GM21360 (cell line): ENCODE data around the gene ERI3.

ENCODE experiments used
- ATAC-seq: cut with Tn5 transposase; IDR thresholded peaks from one replicate; pipeline ENCODE4 v1.9.1; 2021; ENCODE audit warnings: mild to moderate bottlenecking, moderate library complexity; ENCODE audit not compliant: unreplicated experiment

Gene ERI3

GRCh38 chr1:44289530-44289929 lies 65.5 kb downstream of the ERI3 start:
- ATAC-seq: no peak

DNA sequence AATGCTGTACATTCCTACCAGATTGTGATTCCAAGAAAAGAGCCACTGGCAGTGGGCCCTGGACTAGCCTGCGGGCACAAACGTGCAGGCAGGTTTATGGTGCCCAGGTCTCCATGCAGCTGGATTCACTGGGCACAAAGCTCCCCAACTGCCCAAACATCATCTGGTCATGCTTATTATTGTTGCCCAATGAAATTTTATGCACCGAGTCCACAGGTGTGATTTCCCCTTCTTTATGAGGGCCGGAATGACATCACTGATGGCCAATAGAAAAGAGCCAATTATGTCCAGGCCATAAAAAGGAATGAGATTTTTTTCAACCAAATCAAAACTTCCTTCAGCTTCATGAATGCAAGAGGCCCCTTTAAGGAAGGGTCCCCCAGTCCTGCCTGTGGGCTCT lies 66.2 kb downstream of the ERI3 start:
- ATAC-seq: no peak

GRCh38 chr1:44284184-44284583 lies 70.9 kb downstream of the ERI3 start:
- no peak for ATAC-seq

DNA sequence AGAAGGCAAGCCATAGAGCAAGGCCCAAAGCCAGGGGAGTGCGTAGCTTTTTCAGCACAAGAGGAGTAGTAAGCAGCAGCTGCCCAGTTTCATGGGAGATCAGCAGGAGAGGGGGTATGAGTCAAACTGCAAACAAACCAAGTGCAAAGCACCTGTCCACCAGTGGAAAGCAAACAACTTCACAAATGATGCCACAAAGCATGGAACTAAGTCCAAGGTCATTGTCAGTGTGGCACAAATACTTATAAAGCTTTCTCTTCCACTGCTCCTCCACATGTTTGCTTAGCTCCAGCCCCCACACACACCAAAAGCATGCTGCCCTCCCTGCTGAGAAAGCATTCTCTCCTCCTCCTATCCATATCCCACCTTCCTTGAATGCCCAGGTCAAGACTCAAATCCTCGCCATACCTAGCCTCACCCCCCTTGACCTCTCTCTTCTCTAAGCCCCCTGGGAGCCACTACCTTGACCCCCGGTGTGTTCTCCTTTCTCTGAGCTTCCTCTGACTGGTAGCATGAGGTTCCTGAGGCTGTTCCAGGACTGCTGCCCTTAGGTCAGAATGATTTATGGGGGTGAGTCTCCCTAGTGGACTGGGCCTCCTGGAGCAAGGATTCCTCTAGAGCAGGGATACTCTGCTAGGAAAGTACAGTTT lies 71.4 kb downstream of the ERI3 start:
- ATAC-seq: no peak

GRCh38 chr1:44282704-44283426 lies 72.2 kb downstream of the ERI3 start:
- no peak for ATAC-seq

DNA sequence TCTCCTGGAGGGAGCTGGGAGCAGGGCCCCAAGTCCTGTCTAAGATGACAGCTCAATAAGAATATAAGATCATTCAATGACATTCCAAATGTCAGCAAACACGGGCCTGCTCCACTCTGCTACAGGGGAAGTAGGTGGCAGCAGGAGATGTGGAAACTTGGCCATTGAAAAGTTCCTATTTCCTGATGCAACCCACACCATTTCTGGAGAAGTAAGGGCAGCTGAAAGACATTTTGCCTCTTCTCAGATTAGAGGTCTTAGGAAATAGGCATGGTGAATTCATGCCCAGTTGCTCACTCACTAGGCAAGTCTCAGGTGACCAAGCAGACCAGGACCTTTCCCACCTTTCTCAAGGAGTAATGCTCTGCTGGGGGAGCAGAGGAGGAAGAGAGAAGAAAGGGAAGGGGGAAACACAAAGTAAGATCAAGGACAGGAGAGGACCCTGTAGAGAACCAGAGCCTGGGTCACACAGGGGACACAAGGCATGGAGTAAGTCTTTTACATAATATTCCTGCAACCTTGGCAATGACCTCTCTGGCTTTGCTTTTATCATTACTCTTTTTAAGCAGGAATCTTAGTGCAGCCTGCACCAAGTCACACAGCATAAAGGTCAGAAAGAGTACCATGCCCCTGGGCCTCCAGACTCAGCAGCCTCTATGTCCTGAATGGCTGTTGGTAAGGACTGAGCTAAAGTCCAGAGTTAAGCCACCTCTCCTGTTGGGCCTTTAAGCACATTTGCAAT lies 72.9 kb downstream of the ERI3 start:
- no peak for ATAC-seq

- no peak for ATAC-seq
These were observed 78.2 kb downstream of the ERI3 start for GRCh38 chr1:44276901-44277300.

DNA sequence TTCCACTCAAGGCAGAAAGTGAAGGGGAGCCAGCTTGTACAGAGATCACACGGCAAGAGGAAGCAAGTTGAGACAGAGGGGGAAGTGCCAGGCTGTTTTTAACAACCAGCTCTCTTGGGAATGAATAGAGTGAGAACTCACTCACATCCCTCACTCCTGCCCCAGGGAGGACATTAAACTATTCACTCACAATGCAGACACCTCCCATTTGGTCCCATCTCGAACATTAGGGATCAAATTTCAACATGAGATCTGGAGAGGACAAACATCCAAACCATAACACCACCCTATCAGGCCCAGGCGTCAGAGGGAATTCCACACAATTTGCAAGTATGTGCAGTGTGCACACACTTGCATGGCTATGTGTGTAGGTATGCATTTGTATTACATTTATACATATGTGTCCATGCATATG lies 79.1 kb downstream of the ERI3 start:
- ATAC-seq: no peak

DNA sequence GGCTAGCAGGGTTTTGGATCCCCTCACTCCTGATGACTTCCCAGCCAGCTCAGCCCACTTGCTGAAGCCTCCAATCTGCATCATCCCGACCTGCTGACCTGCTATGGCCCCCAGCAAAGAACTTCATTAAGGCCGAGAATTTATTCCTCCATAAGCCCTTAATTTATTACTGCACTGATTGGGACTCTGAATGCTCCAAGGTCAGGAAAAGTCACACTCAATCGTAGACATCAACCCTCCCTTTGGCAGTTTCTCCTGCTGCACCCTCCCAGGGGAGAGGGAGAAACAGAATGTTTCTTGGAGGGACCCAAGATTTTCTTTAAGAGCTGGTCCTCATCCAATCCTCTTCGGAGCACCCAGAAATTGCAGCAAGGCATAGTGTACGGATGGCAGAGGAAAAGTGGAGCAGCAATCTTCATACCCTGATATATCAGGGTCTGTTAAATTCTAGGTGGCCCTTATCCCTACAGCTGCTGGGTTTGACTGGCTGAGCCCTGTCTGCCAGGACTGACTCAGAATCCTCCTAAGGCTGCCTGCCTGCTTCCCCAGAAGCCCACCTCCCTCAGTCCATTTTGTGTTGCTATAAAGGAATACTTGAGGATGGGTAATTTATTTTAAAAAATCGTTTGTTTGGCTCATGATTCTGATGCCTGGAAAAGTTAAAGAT lies 79.6 kb downstream of the ERI3 start:
- no peak for ATAC-seq

- no peak for ATAC-seq
These were observed 81.3 kb downstream of the ERI3 start for GRCh38 chr1:44273560-44274350.

DNA sequence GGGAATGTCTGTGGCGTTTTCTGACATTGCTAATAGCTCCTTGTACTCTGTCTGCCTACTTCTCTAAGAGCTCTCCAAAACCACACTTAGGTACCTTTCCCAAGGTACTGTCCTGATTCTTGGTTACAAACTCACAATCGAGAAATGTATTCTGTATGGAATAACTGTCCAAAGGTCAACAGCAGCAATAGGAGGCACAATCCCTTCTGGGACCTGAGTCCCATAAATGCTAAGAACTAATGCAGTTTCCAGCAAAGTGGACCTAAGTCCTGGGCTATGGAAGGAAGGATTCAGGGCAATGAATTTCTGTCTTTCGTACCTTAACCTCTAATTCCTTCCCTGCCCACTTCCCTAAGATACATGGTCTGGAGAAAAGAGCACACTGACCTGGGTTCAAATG lies 82.1 kb downstream of the ERI3 start:
- ATAC-seq: no peak

- ATAC-seq: no peak
These were observed 83.4 kb downstream of the ERI3 start for GRCh38 chr1:44271646-44272045.

- no peak for ATAC-seq
These were observed 84.1 kb downstream of the ERI3 start for GRCh38 chr1:44270686-44271628.

- ATAC-seq: no peak
These were observed 87.0 kb downstream of the ERI3 start for GRCh38 chr1:44268054-44268453.

DNA sequence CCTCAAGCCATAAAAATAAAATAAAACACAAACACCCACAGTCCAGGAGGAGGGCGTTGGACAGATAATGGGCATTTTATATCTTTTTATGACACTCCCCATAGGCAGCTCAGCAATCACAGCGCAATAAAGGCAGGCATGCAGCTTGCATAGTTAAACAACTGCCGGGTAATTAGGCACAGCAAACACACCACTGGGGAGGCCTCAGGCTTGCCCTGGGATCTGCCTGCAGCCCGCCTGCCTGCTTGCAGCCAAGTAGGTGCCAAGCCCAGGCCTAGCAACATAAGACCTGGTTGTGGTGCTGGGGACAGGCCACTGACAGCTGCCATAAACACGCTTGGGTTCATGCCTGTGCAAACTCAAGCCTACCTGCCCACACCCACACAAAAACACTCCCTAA lies 87.6 kb downstream of the ERI3 start:
- no peak for ATAC-seq

- no peak for ATAC-seq
These were observed 88.4 kb downstream of the ERI3 start for GRCh38 chr1:44266400-44267344.

DNA sequence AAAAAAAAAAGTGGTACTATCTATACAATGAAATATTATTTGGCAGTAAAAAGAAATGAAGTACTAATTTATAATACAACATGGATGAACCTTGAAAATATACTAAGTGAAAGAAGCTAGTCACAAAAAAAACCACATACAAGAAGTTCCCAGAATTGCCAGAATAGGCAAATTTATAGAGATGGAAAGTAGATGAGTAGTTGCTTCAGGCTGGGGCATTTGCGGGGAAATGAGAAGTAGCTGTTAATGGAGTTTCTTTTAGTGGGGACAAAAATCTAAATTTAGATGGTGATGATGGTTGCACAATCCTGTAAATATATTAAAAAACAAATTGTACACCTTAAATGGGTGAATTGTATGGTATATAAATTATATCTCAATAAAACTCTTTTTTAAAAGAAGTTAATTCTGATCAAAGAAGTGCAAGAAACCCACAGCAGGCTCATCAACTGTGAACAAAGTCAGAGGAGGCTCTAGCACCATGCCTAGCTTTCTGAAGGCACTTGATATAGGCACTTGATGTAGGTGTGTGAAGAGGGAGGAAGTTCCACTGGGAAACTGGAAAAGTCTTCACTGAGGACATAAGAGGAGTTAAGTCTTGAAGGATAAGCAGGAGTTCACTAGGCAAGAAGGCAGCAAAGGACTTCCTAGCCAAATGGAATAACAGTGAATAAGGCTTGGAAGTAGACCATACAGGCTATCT lies 89.2 kb downstream of the ERI3 start:
- ATAC-seq: no peak

DNA sequence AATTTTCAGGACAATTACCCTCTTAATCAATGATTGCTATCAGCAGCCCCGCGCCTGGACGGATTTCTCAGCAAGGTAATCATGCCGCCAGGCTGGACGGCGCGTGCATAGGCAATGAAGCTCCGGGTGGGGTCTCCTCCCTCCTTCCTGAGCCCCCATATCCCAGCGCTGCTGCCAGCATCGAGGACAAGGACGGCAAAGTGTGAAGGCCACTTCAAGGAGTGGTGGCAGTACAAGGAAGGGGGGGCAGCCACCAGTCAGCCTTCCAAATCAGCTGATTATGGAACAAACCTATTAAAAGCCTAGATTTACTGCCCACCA lies 90.6 kb downstream of the ERI3 start:
- no peak for ATAC-seq
